Osteocyte (in vitro differentiated cells): Measurements from ENCODE around the gene JAM3. TPM values are rescaled to one million over a fixed set of nuclear protein-coding genes. Genes with fewer than 3 reads are reported as not detected.

Experiments
- DNase-seq: peaks from one replicate; pipeline ENCODE4 v3.0.0; 2021; ENCODE audit warnings: mixed read lengths; ENCODE audit not compliant: unreplicated experiment; ENCODE audit errors: extremely low spot score
- H3K27ac Mint-ChIP-seq: one replicate; pipeline ENCODE4 v1.8.0; 2021; ENCODE audit warnings: mild to moderate bottlenecking, mixed read lengths; ENCODE audit not compliant: unreplicated experiment
- H3K27me3 Mint-ChIP-seq: one replicate; pipeline ENCODE4 v1.8.0; 2021; ENCODE audit warnings: mixed read lengths; ENCODE audit not compliant: unreplicated experiment
- H3K36me3 Mint-ChIP-seq: one replicate; pipeline ENCODE4 v1.8.0; 2021; ENCODE audit warnings: mixed read lengths; ENCODE audit not compliant: unreplicated experiment
- H3K4me1 Mint-ChIP-seq: one replicate; pipeline ENCODE4 v1.8.0; 2021; ENCODE audit warnings: mixed read lengths; ENCODE audit not compliant: unreplicated experiment
- H3K4me3 Mint-ChIP-seq: one replicate; pipeline ENCODE4 v1.8.0; 2021; ENCODE audit warnings: mild to moderate bottlenecking, moderate library complexity, mixed read lengths; ENCODE audit not compliant: unreplicated experiment
- H3K9me3 Mint-ChIP-seq: one replicate; pipeline ENCODE4 v1.8.0; 2021; ENCODE audit warnings: mixed read lengths; ENCODE audit not compliant: unreplicated experiment
- total RNA-seq: library from RNA; stranded (reverse); gene quantifications from 2 replicates; pipeline ENCODE4 v1.2.1, GENCODE V29; 2021
- TF ChIP-seq, protein P1 (sequence below): fragments of 200-600 bp; sonication (generic); IDR thresholded peaks from 2 replicates; pipeline ENCODE4 v1.5.0; 2021; ENCODE audit warnings: antibody characterized with exemption, mild to moderate bottlenecking, moderate library complexity

The JAM3 gene
- total RNA-seq, 1 donor from 2014 or later: 177 TPM

DNA sequence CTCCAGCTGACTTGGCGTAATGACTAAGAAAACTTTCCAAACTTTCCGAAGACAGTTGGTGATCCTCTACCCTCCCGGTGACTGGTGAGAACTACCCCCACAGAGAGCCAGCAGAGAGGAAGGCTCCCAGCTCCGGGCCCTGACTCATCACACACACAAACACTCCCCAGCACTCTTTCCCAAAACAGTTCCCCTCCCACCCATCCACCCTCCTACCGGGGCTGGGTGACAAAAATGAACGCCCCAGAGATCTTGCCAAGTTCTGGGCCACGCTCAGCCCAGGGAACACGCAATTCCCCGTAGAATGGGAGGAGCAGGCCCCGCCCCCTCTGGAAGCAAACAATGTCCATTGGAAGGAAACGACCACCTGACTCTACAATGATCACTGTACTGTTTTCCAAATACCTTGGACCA lies 21.3 kb upstream of the JAM3 start:
- peak overlapping the region; percentile 32 for H3K27ac Mint-ChIP-seq
- H3K36me3 Mint-ChIP-seq: no peaks in the 10 kb centered on the region
- peak overlapping the region; percentile 14 for H3K4me3 Mint-ChIP-seq
- H3K9me3 Mint-ChIP-seq: no peaks in the 10 kb centered on the region
- H3K27me3 Mint-ChIP-seq: peaks cover 2% of the 10 kb centered on the region
- no peak for DNase-seq
- TF ChIP-seq, protein P1, sequence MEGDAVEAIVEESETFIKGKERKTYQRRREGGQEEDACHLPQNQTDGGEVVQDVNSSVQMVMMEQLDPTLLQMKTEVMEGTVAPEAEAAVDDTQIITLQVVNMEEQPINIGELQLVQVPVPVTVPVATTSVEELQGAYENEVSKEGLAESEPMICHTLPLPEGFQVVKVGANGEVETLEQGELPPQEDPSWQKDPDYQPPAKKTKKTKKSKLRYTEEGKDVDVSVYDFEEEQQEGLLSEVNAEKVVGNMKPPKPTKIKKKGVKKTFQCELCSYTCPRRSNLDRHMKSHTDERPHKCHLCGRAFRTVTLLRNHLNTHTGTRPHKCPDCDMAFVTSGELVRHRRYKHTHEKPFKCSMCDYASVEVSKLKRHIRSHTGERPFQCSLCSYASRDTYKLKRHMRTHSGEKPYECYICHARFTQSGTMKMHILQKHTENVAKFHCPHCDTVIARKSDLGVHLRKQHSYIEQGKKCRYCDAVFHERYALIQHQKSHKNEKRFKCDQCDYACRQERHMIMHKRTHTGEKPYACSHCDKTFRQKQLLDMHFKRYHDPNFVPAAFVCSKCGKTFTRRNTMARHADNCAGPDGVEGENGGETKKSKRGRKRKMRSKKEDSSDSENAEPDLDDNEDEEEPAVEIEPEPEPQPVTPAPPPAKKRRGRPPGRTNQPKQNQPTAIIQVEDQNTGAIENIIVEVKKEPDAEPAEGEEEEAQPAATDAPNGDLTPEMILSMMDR: no peak
- peaks cover 31% of the 10 kb centered on the region for H3K4me1 Mint-ChIP-seq

DNA sequence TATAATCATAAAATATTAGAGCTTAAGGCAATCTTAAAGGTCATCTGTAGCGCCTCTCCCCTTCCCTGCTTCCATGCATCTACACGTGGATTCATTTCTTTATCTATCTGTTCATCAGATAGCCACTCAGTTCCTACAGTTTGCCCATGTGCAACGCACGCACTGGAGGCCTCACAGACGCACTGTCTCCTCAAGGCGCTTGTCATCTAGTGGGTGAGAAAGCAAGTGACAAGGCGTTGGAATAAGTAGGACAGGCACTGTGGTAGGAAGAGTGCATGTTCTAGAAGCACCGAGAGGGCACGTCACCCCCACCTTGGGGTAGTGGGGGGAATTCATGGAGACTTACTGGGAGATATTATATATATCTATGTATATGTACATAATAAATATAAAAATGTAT lies 20.8 kb upstream of the JAM3 start:
- Mint-ChIP-seq H3K27ac (peak overlapping the region; percentile 32), H3K4me1 (peaks cover 32% of the 10 kb centered on the region), H3K27me3 (peaks cover 2% of the 10 kb centered on the region), H3K4me3 (no peak overlapping the region), H3K36me3 (no peaks in the 10 kb centered on the region), H3K9me3 (no peaks in the 10 kb centered on the region)
- no peak for DNase-seq
- TF ChIP-seq, protein P1: no peak

DNA sequence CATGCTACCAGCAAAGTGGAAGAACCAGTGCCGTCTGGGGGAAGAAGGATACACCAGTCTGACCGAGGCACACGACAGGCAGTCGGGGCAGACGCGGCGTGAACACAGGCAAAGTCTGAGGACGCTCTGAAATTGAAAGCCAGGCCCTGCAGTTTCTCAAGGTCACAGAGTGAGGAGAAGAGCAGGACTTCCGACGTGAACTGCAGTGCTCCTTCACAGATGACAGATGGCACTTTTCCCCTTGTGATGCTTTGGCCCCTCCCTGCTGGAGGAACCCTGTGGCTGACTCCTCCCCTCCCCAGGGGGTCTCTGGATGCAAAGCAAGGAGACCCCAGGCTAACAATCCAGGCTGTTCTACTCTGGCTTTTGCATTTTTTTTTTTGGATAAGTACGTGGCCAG lies 19.6 kb upstream of the JAM3 start:
- H3K9me3 Mint-ChIP-seq: no peaks in the 10 kb centered on the region
- DNase-seq: no peak
- H3K36me3 Mint-ChIP-seq: no peaks in the 10 kb centered on the region
- H3K4me3 Mint-ChIP-seq: no peak overlapping the region
- H3K27ac Mint-ChIP-seq: no peak overlapping the region
- peaks cover 35% of the 10 kb centered on the region for H3K4me1 Mint-ChIP-seq
- TF ChIP-seq, protein P1: no peak
- peaks cover 2% of the 10 kb centered on the region for H3K27me3 Mint-ChIP-seq

DNA sequence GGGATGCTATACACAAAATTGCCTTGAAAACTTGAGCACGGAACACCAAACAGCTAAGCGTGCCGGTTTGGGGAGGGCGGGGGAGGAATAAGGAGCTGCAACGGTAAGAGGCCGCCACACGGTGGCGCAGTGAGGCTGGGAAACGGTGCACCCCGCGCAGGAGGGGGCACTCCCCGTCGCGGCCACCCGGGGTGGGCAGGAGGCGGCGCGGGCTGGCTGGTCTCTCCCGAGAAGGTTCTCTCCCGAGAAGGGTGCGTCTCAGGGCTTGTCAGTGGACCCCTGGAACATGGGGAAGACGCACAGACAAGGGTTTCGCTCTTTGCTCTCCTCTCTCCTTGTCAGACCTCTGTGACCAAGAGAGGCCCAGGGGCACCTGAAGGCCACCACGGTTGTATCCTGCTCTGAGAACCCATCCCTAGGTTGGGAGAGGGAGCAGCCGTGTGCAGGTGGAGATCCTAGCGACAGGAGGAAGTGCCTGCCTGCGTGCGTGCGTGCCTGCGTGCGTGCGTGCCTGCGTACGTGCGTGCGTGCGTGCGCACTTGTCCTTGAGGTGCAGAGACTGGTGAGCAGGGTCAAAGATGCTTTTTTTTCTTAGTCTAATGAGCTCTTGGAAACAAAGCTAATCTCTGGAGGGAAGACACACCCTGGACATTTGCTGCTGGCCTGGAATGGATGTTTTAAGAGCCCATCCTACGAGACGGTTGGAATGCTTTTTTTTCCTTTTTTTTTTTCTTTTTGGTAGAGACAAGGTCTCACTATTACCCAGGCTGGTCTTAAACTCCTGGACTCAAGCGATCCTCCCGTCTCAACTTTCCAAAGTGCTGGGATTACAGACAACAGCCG lies 18.1 kb upstream of the JAM3 start:
- peak; percentile 90 for DNase-seq
- no peak overlapping the region for H3K27ac Mint-ChIP-seq
- TF ChIP-seq, protein P1: peak; percentile 99
- H3K4me3 Mint-ChIP-seq: peak overlapping the region; percentile 54
- H3K27me3 Mint-ChIP-seq: peaks cover 2% of the 10 kb centered on the region
- H3K9me3 Mint-ChIP-seq: no peaks in the 10 kb centered on the region
- peaks cover 35% of the 10 kb centered on the region for H3K4me1 Mint-ChIP-seq
- H3K36me3 Mint-ChIP-seq: no peaks in the 10 kb centered on the region

DNA sequence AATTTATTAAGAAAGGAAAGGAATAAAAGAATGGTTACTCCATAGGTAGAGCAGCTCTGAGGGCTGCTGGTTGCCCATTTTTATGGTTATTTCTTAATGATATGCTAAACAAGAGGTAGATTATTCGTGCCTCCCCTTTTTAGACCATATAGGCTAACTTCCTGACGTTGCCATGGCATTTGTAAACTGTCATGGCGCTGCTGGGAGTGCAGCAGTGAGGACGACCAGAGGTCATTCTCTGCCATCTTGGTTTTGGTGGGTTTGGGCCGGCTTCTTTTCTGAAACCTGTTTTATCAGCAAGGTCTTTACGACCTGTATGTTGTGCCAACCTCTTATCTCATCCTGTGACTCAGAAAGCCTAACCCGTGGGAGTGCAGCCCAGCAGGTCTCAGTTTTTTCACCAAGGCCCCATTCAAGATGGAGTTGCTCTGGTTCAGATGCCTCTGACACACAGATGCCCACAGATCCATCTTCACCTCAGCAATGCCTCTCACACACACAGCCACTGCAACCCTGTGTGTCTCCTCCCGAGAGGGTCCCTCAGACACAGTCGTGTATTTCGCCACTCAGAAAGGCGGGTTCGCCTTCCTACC lies 16.4 kb upstream of the JAM3 start:
- peaks cover 25% of the 10 kb centered on the region for H3K4me1 Mint-ChIP-seq
- H3K9me3 Mint-ChIP-seq: no peaks in the 10 kb centered on the region
- no peaks in the 10 kb centered on the region for H3K36me3 Mint-ChIP-seq
- TF ChIP-seq, protein P1: no peak
- peaks cover 2% of the 10 kb centered on the region for H3K27me3 Mint-ChIP-seq
- peak overlapping the region; percentile 7 for H3K27ac Mint-ChIP-seq
- DNase-seq: no peak
- H3K4me3 Mint-ChIP-seq: no peak overlapping the region
